ENCODE data around the gene HACD4. TPM values are rescaled to one million over a fixed set of nuclear protein-coding genes. Genes with fewer than 3 reads are reported as not detected.
A peak's percentile ranks its signal among the peaks of the same experiment; 100 is the strongest.

Gene HACD4, protein sequence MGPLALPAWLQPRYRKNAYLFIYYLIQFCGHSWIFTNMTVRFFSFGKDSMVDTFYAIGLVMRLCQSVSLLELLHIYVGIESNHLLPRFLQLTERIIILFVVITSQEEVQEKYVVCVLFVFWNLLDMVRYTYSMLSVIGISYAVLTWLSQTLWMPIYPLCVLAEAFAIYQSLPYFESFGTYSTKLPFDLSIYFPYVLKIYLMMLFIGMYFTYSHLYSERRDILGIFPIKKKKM
- polyA plus RNA-seq (2012; ENCODE audit: missing spikeins) = 6.1 TPM

DNA sequence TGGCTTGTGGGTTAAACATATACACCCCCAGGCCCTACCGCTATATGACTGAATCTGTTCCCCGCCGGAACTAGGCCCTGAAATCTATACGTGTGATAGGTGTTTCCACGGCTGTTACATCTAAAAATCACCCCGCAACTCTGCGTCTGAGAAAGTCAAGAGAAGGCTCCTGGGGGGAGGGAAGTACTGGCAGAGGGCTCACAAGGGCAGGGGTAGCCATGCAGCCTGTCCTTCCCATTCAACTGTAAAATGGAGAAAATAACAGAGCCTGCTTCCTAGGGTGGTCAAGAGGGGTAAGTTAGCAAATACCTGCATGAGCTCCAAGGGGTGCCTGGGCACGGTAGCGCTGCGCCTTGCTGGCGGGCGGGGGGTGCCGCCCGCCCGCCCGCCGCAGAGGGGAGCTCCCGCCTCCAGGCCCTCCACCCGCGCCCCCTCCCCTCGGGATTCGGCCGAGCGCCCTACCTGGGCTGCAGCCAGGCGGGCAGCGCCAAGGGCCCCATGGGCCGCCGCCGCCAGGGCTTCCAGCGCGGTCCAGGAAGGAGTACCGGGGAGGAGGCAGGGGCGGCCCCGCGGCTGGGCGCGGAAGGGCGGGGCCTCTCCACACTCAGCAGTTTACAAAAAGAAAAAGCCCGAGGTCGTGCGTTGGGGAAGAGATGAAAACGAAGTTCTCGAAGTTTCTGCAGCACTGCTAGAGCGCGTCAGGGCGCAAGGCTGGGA is at the start of gene HACD4:
TSS of gene HACD4 (minus strand) at position 550 of the 717 bp plus-strand sequence. CDS start at position 500, 50 bp downstream.
- peak; percentile 58 for DNase-seq (ENCODE audit: insufficient read length)
- FAIRE-seq = no peak
- TF ChIP-seq POLR2A (IDR thresholded peaks at IDR 0.05; ENCODE audit: low read depth, low read length) = peak; percentile 57; the same call in 1 of the 2 replicates
- TF ChIP-seq POLR2AphosphoS5 (IDR thresholded peaks at IDR 0.05; ENCODE audit: low read depth, low read length) = no peak
- TF ChIP-seq TAF1 (IDR thresholded peaks at IDR 0.05; ENCODE audit: borderline replicate concordance, low read depth, low read length) = peak; percentile 46; the same call in 1 of the 2 replicates

DNA sequence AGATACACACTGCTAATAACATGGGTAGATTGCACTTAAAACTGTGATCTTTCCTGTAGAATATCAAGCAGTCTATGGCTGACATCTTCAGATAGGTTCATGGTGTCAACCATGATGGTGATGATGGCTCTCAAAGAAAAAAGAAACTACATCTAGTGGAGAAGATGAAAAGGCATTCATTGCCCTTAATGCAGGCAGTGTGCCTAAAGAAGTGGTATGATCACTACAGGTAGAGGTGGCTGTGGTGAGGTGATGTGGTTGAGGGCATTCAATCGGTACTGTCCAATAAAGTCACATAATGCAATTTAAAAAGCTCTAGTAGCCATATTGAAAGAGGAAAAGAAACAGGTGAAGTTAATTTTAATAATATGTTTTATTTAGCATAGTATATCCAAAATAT is 49.4 kb upstream of the HACD4 start:
- DNase-seq (ENCODE audit: insufficient read length) (no peak), FAIRE-seq (no peak)
- TF ChIP-seq TAF1 (IDR thresholded peaks at IDR 0.05; ENCODE audit: borderline replicate concordance, low read depth, low read length) (no peak), POLR2AphosphoS5 (IDR thresholded peaks at IDR 0.05; ENCODE audit: low read depth, low read length) (no peak), POLR2A (IDR thresholded peaks at IDR 0.05; ENCODE audit: low read depth, low read length) (no peak)

DNA sequence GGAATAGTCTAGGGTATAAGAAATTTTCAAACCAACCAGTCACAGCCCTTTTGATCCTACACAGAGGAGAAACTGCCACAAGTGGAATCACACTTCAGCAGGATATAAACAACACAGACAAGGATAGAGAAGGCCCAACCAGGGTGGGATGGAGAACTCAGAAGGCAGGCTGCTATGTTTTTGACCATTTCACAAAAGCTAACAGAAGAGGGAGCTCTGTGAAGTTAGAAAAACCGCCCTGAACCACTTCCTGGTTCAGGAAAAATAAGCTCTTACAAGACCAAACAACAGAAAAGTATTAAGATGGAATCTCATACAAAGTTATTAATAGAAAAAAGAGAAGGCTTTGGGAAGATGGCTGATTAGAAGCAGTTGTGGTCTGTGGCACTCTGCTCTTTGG is 47.3 kb upstream of the HACD4 start:
- DNase-seq (ENCODE audit: insufficient read length) = no peak
- TF ChIP-seq POLR2A (IDR thresholded peaks at IDR 0.05; ENCODE audit: low read depth, low read length) = no peak
- TF ChIP-seq POLR2AphosphoS5 (IDR thresholded peaks at IDR 0.05; ENCODE audit: low read depth, low read length) = no peak
- TF ChIP-seq TAF1 (IDR thresholded peaks at IDR 0.05; ENCODE audit: borderline replicate concordance, low read depth, low read length) = no peak
- FAIRE-seq = no peak

DNA sequence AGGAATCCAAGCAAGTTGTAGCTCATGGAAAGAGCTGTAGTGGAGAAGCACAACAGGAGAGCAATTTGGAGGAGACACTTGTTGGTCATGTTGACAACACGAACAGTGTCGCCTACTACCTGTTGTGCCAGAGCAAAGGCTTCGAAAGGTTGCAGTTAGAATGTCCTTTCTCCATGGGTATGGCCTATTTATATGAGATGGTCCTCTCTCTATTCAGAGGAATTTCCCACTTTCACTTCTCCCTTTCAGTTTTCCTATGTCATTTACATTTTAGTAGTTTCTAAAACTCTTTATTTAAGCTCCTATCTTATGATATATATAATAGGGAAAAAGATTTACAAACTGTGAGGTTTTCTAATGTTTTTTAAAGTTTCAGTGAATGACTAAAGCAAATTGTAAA is 46.3 kb upstream of the HACD4 start, which contains the start of gene IFNB1:
TSS of gene IFNB1 (minus strand) at position 162 of the 400 bp plus-strand sequence. CDS start at position 89, 73 bp downstream.
- no peak for TF ChIP-seq TAF1 (IDR thresholded peaks at IDR 0.05; ENCODE audit: borderline replicate concordance, low read depth, low read length)
- no peak for TF ChIP-seq POLR2AphosphoS5 (IDR thresholded peaks at IDR 0.05; ENCODE audit: low read depth, low read length)
- no peak for TF ChIP-seq POLR2A (IDR thresholded peaks at IDR 0.05; ENCODE audit: low read depth, low read length)
- DNase-seq (ENCODE audit: insufficient read length) (no peak), FAIRE-seq (no peak)

DNA sequence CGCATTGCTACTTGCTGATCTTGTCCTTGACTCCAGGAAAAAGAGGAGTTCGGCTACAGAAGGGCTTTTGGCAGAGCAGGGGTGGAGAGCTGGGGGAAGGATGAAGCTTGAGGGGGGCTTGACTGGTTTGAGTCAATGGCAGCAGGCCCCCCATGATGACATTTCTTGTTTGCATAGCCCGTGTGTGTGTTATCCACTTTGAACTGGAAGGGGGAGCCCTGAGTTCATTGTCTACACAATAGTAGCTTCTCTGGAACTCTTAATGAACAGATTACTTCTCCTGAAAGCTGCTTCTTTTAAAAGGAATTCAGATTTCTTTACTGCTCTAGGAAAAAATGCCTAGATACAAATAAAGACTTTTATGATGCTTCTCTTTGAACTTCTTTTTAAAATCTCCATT is 44.0 kb upstream of the HACD4 start:
- DNase-seq (ENCODE audit: insufficient read length) (no peak), FAIRE-seq (no peak)
- TF ChIP-seq TAF1 (IDR thresholded peaks at IDR 0.05; ENCODE audit: borderline replicate concordance, low read depth, low read length) (no peak), POLR2AphosphoS5 (IDR thresholded peaks at IDR 0.05; ENCODE audit: low read depth, low read length) (no peak), POLR2A (IDR thresholded peaks at IDR 0.05; ENCODE audit: low read depth, low read length) (no peak)

DNA sequence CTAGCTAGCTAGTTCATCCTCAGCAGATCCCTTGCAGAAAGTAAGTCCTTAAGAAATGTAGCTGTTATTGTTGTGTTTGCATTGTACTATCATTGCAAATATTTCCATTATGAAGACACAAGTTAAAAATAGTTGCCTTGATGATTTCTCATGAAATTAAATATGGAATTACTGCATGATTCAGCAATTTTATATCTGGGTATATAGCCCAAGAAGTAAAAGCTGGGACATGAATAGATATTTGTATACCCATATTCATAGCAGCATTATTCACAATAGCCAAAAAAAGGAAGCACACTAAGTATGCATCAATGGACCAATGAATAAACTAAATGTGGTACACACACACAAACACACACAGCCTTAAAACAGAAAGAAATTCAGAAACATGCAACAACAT is 39.5 kb upstream of the HACD4 start:
- no peak for TF ChIP-seq TAF1 (IDR thresholded peaks at IDR 0.05; ENCODE audit: borderline replicate concordance, low read depth, low read length)
- TF ChIP-seq POLR2A (IDR thresholded peaks at IDR 0.05; ENCODE audit: low read depth, low read length) = no peak
- TF ChIP-seq POLR2AphosphoS5 (IDR thresholded peaks at IDR 0.05; ENCODE audit: low read depth, low read length) = no peak
- DNase-seq (ENCODE audit: insufficient read length) (no peak), FAIRE-seq (no peak)

DNA sequence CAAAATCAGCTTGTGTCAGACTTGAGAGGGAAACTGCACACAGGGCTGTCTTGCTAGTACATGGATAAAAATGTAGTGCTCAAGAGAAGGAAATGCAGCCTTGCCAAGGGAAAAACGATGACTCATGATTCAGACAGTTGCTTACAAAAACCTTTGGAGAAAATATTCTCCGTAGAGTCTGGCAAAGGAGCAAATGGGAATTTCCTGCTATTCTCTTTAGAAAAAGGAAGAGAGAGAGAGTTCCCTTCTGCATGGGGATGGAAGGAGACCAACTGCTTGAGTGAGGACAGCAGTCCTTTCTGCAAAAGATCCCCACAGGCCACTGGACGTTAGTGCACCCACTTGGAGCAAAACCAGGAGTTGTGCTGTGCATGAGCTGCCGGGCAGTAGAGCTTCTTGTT is 38.7 kb upstream of the HACD4 start:
- DNase-seq (ENCODE audit: insufficient read length) = no peak
- no peak for FAIRE-seq
- no peak for TF ChIP-seq POLR2AphosphoS5 (IDR thresholded peaks at IDR 0.05; ENCODE audit: low read depth, low read length)
- no peak for TF ChIP-seq POLR2A (IDR thresholded peaks at IDR 0.05; ENCODE audit: low read depth, low read length)
- TF ChIP-seq TAF1 (IDR thresholded peaks at IDR 0.05; ENCODE audit: borderline replicate concordance, low read depth, low read length) = no peak

DNA sequence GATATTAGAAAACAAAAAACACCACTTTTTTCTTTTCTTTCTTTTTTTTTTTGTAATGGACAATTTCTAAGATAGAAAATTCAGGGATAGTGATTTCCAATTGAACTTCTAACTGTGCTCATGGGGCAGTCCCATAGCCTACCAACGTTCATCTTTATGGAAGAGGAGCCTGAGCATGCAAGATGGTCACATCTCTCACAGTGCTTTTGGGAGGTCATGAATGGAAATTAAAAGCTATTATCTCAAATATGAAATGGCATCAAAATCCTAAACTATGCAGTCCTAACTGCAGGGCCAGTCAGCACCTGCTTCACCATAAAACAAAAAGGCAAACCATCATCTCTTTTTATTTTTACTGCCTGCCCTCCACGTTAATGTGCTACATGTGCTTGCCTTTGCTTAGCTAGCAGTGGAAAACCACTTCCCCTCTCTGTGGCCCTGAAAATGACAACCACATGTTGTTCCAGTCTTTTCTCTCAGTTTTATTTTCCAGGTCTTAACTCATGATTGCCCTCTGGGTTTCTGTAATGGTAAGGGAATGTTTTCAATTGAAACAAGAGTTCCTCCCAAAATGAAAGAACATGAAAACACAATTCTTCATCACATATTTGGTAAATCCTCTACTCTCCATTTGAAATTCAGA is 29.6 kb upstream of the HACD4 start:
- no peak for DNase-seq (ENCODE audit: insufficient read length)
- FAIRE-seq = no peak
- no peak for TF ChIP-seq POLR2A (IDR thresholded peaks at IDR 0.05; ENCODE audit: low read depth, low read length)

DNA sequence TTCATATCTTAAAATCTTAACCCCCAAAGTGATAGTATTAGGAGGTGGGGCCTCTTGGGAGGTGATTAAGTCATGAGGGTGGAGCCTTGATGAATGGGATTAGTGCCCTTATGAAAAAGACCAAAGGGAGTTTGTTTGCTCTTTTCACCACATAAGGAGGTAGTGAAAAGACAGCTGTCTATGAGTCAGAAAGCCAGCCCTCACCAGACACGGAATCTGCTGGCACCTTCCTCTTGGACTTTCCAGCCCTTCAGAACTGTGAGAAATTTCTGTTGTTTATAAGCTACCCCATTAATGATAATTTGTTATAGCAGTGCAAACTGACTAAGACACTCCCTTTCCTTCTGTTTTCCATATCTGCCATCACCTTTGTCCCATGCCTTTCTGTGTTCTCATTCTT is 25.5 kb upstream of the HACD4 start:
- DNase-seq (ENCODE audit: insufficient read length) = no peak

DNA sequence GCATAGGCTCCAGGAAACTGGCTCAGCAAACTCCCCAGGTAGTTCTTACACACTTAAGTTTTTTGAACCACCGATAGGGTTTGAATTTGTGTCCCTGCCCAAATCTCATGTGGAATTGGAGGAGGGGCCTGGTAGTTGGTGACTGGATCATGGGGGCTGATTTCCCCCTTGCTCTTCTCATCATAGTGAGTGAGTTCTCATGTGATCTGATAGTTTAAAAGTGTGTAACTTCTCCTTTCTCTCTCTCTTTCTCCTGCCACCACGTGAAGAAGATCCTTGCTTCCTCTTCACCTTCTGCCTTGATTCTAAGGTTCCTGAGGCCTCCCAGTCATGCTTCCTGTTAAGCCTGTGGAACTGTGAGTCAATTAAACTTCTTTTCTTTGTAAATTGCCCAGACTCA is 22.4 kb upstream of the HACD4 start:
- TF ChIP-seq TAF1 (IDR thresholded peaks at IDR 0.05; ENCODE audit: borderline replicate concordance, low read depth, low read length) = no peak
- no peak for TF ChIP-seq POLR2AphosphoS5 (IDR thresholded peaks at IDR 0.05; ENCODE audit: low read depth, low read length)
- TF ChIP-seq POLR2A (IDR thresholded peaks at IDR 0.05; ENCODE audit: low read depth, low read length) = no peak
- DNase-seq (ENCODE audit: insufficient read length) (no peak), FAIRE-seq (no peak)

More for the DNA sequence above, 25.5 kb upstream of the HACD4 start:
- FAIRE-seq = no peak
- TF ChIP-seq TAF1 (IDR thresholded peaks at IDR 0.05; ENCODE audit: borderline replicate concordance, low read depth, low read length) (no peak), POLR2AphosphoS5 (IDR thresholded peaks at IDR 0.05; ENCODE audit: low read depth, low read length) (no peak), POLR2A (IDR thresholded peaks at IDR 0.05; ENCODE audit: low read depth, low read length) (no peak)

DNA sequence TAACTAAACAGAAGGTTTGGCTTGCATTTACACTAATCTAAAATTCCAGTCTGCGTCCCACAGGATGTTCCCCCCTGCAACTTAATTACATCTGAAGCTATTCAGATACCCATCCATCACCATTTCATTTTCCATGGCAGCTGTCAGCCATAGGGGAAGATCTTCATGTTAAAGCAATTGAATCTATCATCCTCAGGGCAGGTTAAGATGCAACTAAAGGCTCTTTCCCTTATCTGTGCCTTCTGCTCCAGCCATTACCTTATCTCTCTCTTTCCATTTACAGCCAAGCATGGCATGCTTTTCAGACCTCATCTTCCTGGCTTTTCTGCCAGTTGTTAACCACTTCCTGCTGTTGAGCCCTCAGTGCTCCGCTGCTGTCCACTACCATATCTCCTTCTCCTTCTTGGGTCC is 15.8 kb upstream of the HACD4 start:
- no peak for TF ChIP-seq POLR2A (IDR thresholded peaks at IDR 0.05; ENCODE audit: low read depth, low read length)
- TF ChIP-seq TAF1 (IDR thresholded peaks at IDR 0.05; ENCODE audit: borderline replicate concordance, low read depth, low read length) = no peak
- TF ChIP-seq POLR2AphosphoS5 (IDR thresholded peaks at IDR 0.05; ENCODE audit: low read depth, low read length) = no peak
- DNase-seq (ENCODE audit: insufficient read length) = no peak
- no peak for FAIRE-seq
